AG09319 (cell line): ENCODE measurements around the gene DIRAS1.

ENCODE experiments used
- DNase-seq: peaks from one replicate; pipeline ENCODE4 v3.0.0-alpha.2; 2010; ENCODE audit warnings: low read depth; ENCODE audit errors: extremely low read depth
- CTCF ChIP-seq: IDR thresholded peaks from 2 replicates; pipeline ENCODE4 v1.5.1; 2011; ENCODE audit warnings: low read depth, mild to moderate bottlenecking, inconsistent platforms, low read length, moderate library complexity

The DIRAS1 gene

GRCh38 chr19:2720777-2721569, at the start of gene DIRAS1:
TSS of gene DIRAS1 (minus strand) at chr19:2721372. CDS start at chr19:2717806, 3,566 bp downstream.
- TF ChIP-seq CTCF: no peak
- DNase-seq: no peak

- no peak for DNase-seq
- no peak for TF ChIP-seq CTCF
Observed at GRCh38 chr19:2770055-2771013, 49.2 kb upstream of the DIRAS1 start.

GRCh38 chr19:2769218-2769617, 48.0 kb upstream of the DIRAS1 start:
- TF ChIP-seq CTCF: no peak
- DNase-seq: no peak

GRCh38 chr19:2768365-2769132, 47.4 kb upstream of the DIRAS1 start:
- TF ChIP-seq CTCF: no peak
- DNase-seq: no peak

- TF ChIP-seq CTCF: no peak
- DNase-seq: no peak
Observed at GRCh38 chr19:2767688-2768087, 46.5 kb upstream of the DIRAS1 start.

- no peak for TF ChIP-seq CTCF
- no peak for DNase-seq
Observed at GRCh38 chr19:2766594-2767372, 45.6 kb upstream of the DIRAS1 start.
